Measurements from ENCODE around the gene ATP10A. TPM values are rescaled to one million over a fixed set of nuclear protein-coding genes. Genes with fewer than 3 reads are reported as not detected.

Gene ATP10A
- total and polyA plus RNA-seq, 9 donors = 0.28 to 3.2 (median 1.1) TPM

GRCh38 chr15:25635191-25635590, 227.9 kb downstream of the ATP10A start:
- Histone ChIP-seq H3K27ac (no peak overlapping the region), H3K9me3 (no peaks in the 10 kb centered on the region), H3K4me3 (no peak overlapping the region), H3K36me3 (no peaks in the 10 kb centered on the region), H3K27me3 (no peaks in the 10 kb centered on the region), H3K4me1 (ENCODE audit: insufficient read depth) (no peaks in the 10 kb centered on the region)
- no peak for TF ChIP-seq EP300 (IDR thresholded peaks at IDR 0.05)
- TF ChIP-seq POLR2A (IDR thresholded peaks at IDR 0.05) = no peak
- TF ChIP-seq, protein P1, sequence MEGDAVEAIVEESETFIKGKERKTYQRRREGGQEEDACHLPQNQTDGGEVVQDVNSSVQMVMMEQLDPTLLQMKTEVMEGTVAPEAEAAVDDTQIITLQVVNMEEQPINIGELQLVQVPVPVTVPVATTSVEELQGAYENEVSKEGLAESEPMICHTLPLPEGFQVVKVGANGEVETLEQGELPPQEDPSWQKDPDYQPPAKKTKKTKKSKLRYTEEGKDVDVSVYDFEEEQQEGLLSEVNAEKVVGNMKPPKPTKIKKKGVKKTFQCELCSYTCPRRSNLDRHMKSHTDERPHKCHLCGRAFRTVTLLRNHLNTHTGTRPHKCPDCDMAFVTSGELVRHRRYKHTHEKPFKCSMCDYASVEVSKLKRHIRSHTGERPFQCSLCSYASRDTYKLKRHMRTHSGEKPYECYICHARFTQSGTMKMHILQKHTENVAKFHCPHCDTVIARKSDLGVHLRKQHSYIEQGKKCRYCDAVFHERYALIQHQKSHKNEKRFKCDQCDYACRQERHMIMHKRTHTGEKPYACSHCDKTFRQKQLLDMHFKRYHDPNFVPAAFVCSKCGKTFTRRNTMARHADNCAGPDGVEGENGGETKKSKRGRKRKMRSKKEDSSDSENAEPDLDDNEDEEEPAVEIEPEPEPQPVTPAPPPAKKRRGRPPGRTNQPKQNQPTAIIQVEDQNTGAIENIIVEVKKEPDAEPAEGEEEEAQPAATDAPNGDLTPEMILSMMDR (IDR thresholded peaks at IDR 0.05) = no peak
- intact Hi-C loops (cut with DNase I) = no loop called here
- no peak for DNase-seq

DNA sequence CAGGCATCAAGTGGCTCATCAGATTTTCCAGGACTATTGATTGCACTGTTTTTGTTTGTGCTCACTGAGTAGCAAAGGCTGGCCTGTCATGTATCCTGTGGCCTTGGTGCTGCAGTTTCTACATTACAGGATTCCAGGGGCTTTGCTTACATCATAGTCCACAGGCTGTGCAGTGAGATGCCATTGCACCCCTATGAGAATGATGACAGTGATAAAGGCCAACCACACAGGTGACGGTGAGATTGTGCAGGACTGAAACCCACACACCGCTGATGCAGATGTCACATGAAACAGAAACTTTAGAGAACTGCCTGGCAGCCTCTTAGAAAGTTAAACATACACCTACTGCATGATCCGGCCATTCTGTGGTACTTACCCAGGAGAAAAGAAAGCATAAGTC, 229.3 kb downstream of the ATP10A start:
- no peaks in the 10 kb centered on the region for H3K36me3 ChIP-seq
- no peak overlapping the region for H3K27ac ChIP-seq
- WGBS, 3 donors = 58 to 61% (median 59%) methylated on average over 3 of the region's 3 CpGs
- DNase-seq = no peak
- no peaks in the 10 kb centered on the region for H3K27me3 ChIP-seq
- no peak for TF ChIP-seq EP300 (IDR thresholded peaks at IDR 0.05)
- TF ChIP-seq, protein P1 (IDR thresholded peaks at IDR 0.05) = no peak
- no peak for TF ChIP-seq POLR2A (IDR thresholded peaks at IDR 0.05)
- H3K4me3 ChIP-seq = no peak overlapping the region
- intact Hi-C loops (cut with DNase I) = no loop called here
- H3K9me3 ChIP-seq = no peaks in the 10 kb centered on the region
- H3K4me1 ChIP-seq (ENCODE audit: insufficient read depth) = no peaks in the 10 kb centered on the region

DNA sequence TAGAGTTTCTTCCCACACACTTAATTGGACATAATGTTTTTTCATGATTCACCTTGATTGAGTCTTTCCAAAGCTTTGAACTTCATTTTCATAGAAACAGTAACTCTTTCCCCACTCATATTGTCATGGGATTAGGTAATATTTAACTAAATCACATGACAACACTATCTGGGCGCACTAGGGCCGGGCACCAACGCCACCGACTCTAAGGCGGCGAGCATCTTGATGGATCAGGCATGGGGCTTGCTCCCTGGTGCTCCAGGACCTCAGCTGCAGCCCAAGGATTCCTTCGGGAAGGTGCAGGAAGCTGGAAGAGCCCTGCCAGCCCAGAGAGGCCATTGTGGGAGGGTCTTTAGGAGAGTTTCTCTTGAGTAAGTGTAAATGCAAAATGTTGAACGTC, 231.2 kb downstream of the ATP10A start:
- no peaks in the 10 kb centered on the region for H3K4me1 ChIP-seq (ENCODE audit: insufficient read depth)
- WGBS, 3 donors = 72 to 78% (median 74%) methylated on average over 8 of the region's 8 CpGs
- H3K27me3 ChIP-seq = no peaks in the 10 kb centered on the region
- H3K9me3 ChIP-seq = no peaks in the 10 kb centered on the region
- H3K36me3 ChIP-seq = no peaks in the 10 kb centered on the region
- no peak for TF ChIP-seq POLR2A (IDR thresholded peaks at IDR 0.05)
- no peak for TF ChIP-seq EP300 (IDR thresholded peaks at IDR 0.05)
- TF ChIP-seq, protein P1 (IDR thresholded peaks at IDR 0.05) = no peak
- H3K27ac ChIP-seq = no peak overlapping the region
- intact Hi-C loops (cut with DNase I) = no loop called here
- no peak for DNase-seq
- no peak overlapping the region for H3K4me3 ChIP-seq

Small RNA genes lying within 50 kb of the gene (microRNA-seq; reads per million reads assigned to microRNA genes)
- 0 reads per million in 3 donors for gene MIR4715

Small RNA genes lying within 50 kb of the gene (small RNA-seq; reads per million reads assigned to genes)
- gene MIR4715 = not detected
- gene RNA5SP390 = not detected

Data from ovary (tissue), 9 donors.